GM23338 (cell line): ENCODE data around the gene SMG9. TPM values are rescaled to one million over a fixed set of nuclear protein-coding genes. Genes with fewer than 3 reads are reported as not detected.

Experiments
- ATAC-seq: fragments of 200-7000 bp; cut with Tn5 transposase; 3 replicates; pipeline ENCODE4 v1.9.1; 2020
- DNase-seq: peaks from one replicate; pipeline ENCODE4 v3.0.0-alpha.2; 2015; ENCODE audit warnings: low spot score
- H2AFZ ChIP-seq: fragments of 200-600 bp; sonication (generic); 2 replicates; pipeline ENCODE4 v1.8.0; 2016; ENCODE audit warnings: antibody characterized with exemption, mild to moderate bottlenecking, moderate library complexity
- H3F3A ChIP-seq: fragments of 200-600 bp; sonication (generic); replicated peaks from 2 replicates; pipeline ENCODE4 v1.8.0; 2017; ENCODE audit warnings: antibody characterized with exemption, mixed run types, low read depth
- H3K27ac ChIP-seq: fragments of 200-600 bp; sonication (generic); 2 replicates; pipeline ENCODE4 v1.6.1; 2016; ENCODE audit warnings: low read depth
- H3K27me3 ChIP-seq: fragments of 200-600 bp; sonication (generic); 2 replicates; pipeline ENCODE4 v1.8.0; 2016; ENCODE audit warnings: mild to moderate bottlenecking, mixed run types, moderate library complexity; ENCODE audit not compliant: insufficient read depth
- H3K36me3 ChIP-seq: fragments of 200-600 bp; sonication (generic); 2 replicates; pipeline ENCODE4 v1.8.0; 2016; ENCODE audit warnings: mild to moderate bottlenecking; ENCODE audit not compliant: insufficient read depth
- H3K4me1 ChIP-seq: fragments of 200-600 bp; sonication (generic); 2 replicates; pipeline ENCODE4 v1.8.0; 2016; ENCODE audit warnings: mild to moderate bottlenecking, moderate library complexity; ENCODE audit not compliant: insufficient read depth
- H3K4me2 ChIP-seq: fragments of 200-600 bp; sonication (generic); 2 replicates; pipeline ENCODE4 v1.7.1; 2017; ENCODE audit warnings: mixed run types
- H3K4me3 ChIP-seq: fragments of 200-600 bp; sonication (generic); 2 replicates; pipeline ENCODE4 v1.6.1; 2016; ENCODE audit warnings: mixed run types
- H3K79me2 ChIP-seq: fragments of 200-600 bp; sonication (generic); replicated peaks from 2 replicates; pipeline ENCODE4 v1.8.0; 2017; ENCODE audit warnings: mild to moderate bottlenecking; ENCODE audit not compliant: insufficient read depth
- H3K9me2 ChIP-seq: fragments of 200-600 bp; sonication (generic); 2 replicates; pipeline ENCODE4 v1.8.0; 2017; ENCODE audit not compliant: insufficient read depth
- H4K20me1 ChIP-seq: fragments of 200-600 bp; sonication (generic); replicated peaks from 2 replicates; pipeline ENCODE4 v1.8.0; 2017; ENCODE audit warnings: mild to moderate bottlenecking; ENCODE audit not compliant: insufficient read depth
- H3K27ac Mint-ChIP-seq: 2 replicates; pipeline ENCODE4 v1.8.0; 2020; ENCODE audit warnings: inconsistent platforms, mild to moderate bottlenecking, moderate library complexity, mixed read lengths
- H3K27me3 Mint-ChIP-seq: 3 replicates; pipeline ENCODE4 v1.8.0; 2022; ENCODE audit warnings: low read depth, mild to moderate bottlenecking, moderate library complexity, mixed read lengths, inconsistent platforms; ENCODE audit not compliant: insufficient read depth, poor library complexity
- H3K36me3 Mint-ChIP-seq: 3 replicates; pipeline ENCODE4 v1.8.0; 2021; ENCODE audit warnings: low read depth, mild to moderate bottlenecking, inconsistent platforms, moderate library complexity, mixed read lengths
- H3K4me1 Mint-ChIP-seq: 3 replicates; pipeline ENCODE4 v1.8.0; 2020; ENCODE audit warnings: mild to moderate bottlenecking, inconsistent platforms, mixed read lengths
- H3K4me3 Mint-ChIP-seq: 3 replicates; pipeline ENCODE4 v1.8.0; 2021; ENCODE audit warnings: moderate library complexity, mild to moderate bottlenecking, inconsistent platforms, mixed read lengths
- H3K9me3 Mint-ChIP-seq: 3 replicates; pipeline ENCODE4 v1.8.0; 2020; ENCODE audit warnings: moderate library complexity, mild to moderate bottlenecking, inconsistent platforms, mixed read lengths
- CREB1 ChIP-seq: fragments of 250-450 bp; sonication (Bioruptor Pico); IDR thresholded peaks from 2 replicates; pipeline ENCODE4 v1.5.0; 2020; ENCODE audit warnings: low read depth, mild to moderate bottlenecking, moderate library complexity
- CTCF ChIP-seq, 2 experiments: fragments of 200-600 bp in 1 of 2; sonication (generic) in 1 of 2; conservative IDR thresholded peaks; 2 replicates each; pipeline versions ENCODE4 v1.5.1 to v1.6.1; 2016 to 2017; ENCODE audit warnings: antibody characterized with exemption in 2 of 2, low read depth in 2 of 2, mild to moderate bottlenecking in 2 of 2, moderate library complexity in 1 of 2
- JUNB ChIP-seq: IDR thresholded peaks from one replicate; pipeline ENCODE4 v1.6.1; 2016; ENCODE audit warnings: antibody characterized with exemption; ENCODE audit not compliant: unreplicated experiment
- POLR2AphosphoS5 ChIP-seq: IDR thresholded peaks from 2 replicates; pipeline ENCODE4 v1.6.1; 2016; ENCODE audit warnings: antibody characterized with exemption, low read depth
- STAT1 ChIP-seq: IDR thresholded peaks from one replicate; pipeline ENCODE4 v1.6.1; 2016; ENCODE audit warnings: antibody characterized with exemption; ENCODE audit not compliant: unreplicated experiment
- ZNF462 ChIP-seq: fragments of 250-450 bp; sonication (Bioruptor Pico); IDR thresholded peaks from 2 replicates; pipeline ENCODE4 v1.5.0; 2020; ENCODE audit warnings: mild to moderate bottlenecking, moderate library complexity
- polyA plus RNA-seq: library from polyadenylated mRNA; unstranded; fragments of >200 nt; fragmentation: Nextera tagmentation; extraction: Ambion mirVana; gene quantifications from 2 replicates; pipeline ENCODE4 v1.2.1, GENCODE V29; 2016
- total RNA-seq: library from RNA; depleted of rRNA; stranded (reverse); fragments of >200 nt; shearing (Covaris generic); gene quantifications from 2 replicates; pipeline ENCODE4 v1.2.3, GENCODE V29; 2014

SMG9 gene
- total and polyA plus RNA-seq, 2 experiments from 2014 or later, result 13.2 to 14.0 TPM

- H3K4me3 Mint-ChIP-seq, result no peak overlapping the region
- Histone ChIP-seq H3K36me3 (0 out of 2 replicates have a peak, but pooled peaks cover 4% of the 10 kb centered on the region), H3K4me1 (no peaks in the 10 kb centered on the region), H3K4me3 (no peak overlapping the region), H3K27ac (no peak overlapping the region), H3F3A (no peaks in the 10 kb centered on the region), H3K9me2 (no peaks in the 10 kb centered on the region), H4K20me1 (no peaks in the 10 kb centered on the region; the same call in 1 of the 2 replicates), H3K27me3 (no peaks in the 10 kb centered on the region), H3K79me2 (no peaks in the 10 kb centered on the region), H2AFZ (no peak overlapping the region), H3K4me2 (no peak overlapping the region)
- TF ChIP-seq CTCF (conservative IDR thresholded peaks at IDR 0.05; ENCODE audit: low read depth in 2 of 2) (no peak), ZNF462 (CRISPR knock-in tag) (no peak), STAT1 (no peak), JUNB (no peak), POLR2AphosphoS5 (no peak), CREB1 (CRISPR knock-in tag) (no peak)
- H3K27ac Mint-ChIP-seq, result no peak overlapping the region
- DNase-seq (no peak), ATAC-seq (no peak)
- peaks cover 9% of the 10 kb centered on the region for H3K27me3 Mint-ChIP-seq
- H3K4me1 Mint-ChIP-seq, result no peaks in the 10 kb centered on the region; the same call in 2 of the 3 replicates
- peaks cover 55% of the 10 kb centered on the region for H3K36me3 Mint-ChIP-seq
- no peaks in the 10 kb centered on the region for H3K9me3 Mint-ChIP-seq
Observed at GRCh38 chr19:43731846-43732245, 22.9 kb downstream of the SMG9 start.
